ENCODE results near the gene VPS25.
"Not testable (repeated sequence)": the region's sequence is repeated elsewhere in the genome, so short reads cannot be mapped to it uniquely, and the experiment has no call there.

- not testable (repeated sequence) for TF ChIP-seq CTCF (conservative IDR thresholded peaks at IDR 0.05; ENCODE audit: low read depth, low read length); EZH2 (IDR thresholded peaks at IDR 0.05; ENCODE audit: borderline replicate concordance, low read depth, low read length, poor library complexity, severe bottlenecking)
These were observed 3.3 kb upstream of the VPS25 start for GRCh38 chr17:42769964-42770363.

Measured in A673 (cell line).